Keratinocyte (primary cell): ENCODE results near the gene GTF3C2.

Source experiments
- EZH2 ChIP-seq: IDR thresholded peaks from one replicate; pipeline ENCODE4 v1.6.1; 2012; ENCODE audit warnings: inconsistent platforms, mild to moderate bottlenecking, low read length, moderate library complexity
- TF ChIP-seq, protein P1 (sequence below), 3 experiments: IDR thresholded peaks in 1 of 3; conservative IDR thresholded peaks in 1 of 3; optimal IDR thresholded peaks in 1 of 3; 2 replicates in 2 of 3; 3 replicates in 1 of 3; pipeline versions ENCODE3 to v1.5.1; 2011; ENCODE audit warnings: low read length in 3 of 3, mild to moderate bottlenecking in 3 of 3, moderate library complexity in 2 of 3, control low read depth in 1 of 3, inconsistent platforms in 1 of 3; ENCODE audit not compliant: insufficient read depth in 2 of 3; ENCODE audit errors: extremely low read depth in 1 of 3

DNA sequence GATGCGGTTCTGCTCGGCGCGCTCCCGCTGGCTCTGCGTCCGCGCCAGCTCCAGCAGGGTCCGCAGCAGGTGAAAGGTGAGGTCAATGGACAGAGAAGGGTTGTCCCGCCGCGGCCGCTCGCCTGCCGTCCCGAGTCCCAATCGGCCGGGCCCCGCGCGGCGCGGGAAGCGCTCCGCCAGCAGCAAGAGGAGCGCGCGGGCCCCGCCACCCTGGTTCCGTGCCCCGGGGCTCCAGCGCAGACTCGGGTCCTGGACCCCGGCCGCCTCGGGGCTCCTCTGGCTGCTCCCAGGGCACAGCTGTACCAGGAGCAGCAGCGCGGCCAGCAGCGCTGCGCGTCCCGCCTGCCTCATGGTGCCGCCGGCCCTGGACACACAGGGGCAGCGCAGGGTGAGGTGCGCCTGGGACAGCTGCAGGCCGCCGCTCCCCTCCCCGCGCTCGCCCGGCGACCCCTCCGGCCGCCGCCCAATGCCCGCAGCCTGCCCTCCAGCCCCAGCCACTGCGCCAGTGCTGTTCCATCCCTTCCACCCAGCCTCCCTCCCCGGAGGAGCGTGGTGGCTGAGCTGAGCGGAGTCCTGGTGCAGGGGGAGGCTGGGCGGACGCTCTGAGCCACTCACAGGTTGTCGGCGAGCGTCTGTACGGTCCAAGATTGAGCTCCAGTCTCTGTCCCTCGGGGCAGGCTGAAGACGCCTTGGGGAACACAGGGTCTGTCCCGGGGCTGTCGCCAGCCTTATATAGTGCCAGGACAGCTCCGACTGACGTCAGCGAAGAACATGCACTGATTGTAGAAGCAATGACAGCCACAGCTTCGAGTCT lies 48.8 kb downstream of the GTF3C2 start:
- peak; percentile 89 for TF ChIP-seq EZH2
- TF ChIP-seq, protein P1, sequence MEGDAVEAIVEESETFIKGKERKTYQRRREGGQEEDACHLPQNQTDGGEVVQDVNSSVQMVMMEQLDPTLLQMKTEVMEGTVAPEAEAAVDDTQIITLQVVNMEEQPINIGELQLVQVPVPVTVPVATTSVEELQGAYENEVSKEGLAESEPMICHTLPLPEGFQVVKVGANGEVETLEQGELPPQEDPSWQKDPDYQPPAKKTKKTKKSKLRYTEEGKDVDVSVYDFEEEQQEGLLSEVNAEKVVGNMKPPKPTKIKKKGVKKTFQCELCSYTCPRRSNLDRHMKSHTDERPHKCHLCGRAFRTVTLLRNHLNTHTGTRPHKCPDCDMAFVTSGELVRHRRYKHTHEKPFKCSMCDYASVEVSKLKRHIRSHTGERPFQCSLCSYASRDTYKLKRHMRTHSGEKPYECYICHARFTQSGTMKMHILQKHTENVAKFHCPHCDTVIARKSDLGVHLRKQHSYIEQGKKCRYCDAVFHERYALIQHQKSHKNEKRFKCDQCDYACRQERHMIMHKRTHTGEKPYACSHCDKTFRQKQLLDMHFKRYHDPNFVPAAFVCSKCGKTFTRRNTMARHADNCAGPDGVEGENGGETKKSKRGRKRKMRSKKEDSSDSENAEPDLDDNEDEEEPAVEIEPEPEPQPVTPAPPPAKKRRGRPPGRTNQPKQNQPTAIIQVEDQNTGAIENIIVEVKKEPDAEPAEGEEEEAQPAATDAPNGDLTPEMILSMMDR (optimal IDR thresholded peaks at IDR 0.05 in 1 of 3, IDR thresholded peaks at IDR 0.05 in 1 of 3, conservative IDR thresholded peaks at IDR 0.05 in 1 of 3; ENCODE audit: extremely low read depth in 1 of 3, insufficient read depth in 2 of 3, low read length in 3 of 3): no peak
